ENCODE data around the gene FDXACB1. TPM values are rescaled to one million over a fixed set of nuclear protein-coding genes. Genes with fewer than 3 reads are reported as not detected.

The FDXACB1 gene
- total RNA-seq, 1 experiment from 2014 or later: 2.8 TPM

DNA sequence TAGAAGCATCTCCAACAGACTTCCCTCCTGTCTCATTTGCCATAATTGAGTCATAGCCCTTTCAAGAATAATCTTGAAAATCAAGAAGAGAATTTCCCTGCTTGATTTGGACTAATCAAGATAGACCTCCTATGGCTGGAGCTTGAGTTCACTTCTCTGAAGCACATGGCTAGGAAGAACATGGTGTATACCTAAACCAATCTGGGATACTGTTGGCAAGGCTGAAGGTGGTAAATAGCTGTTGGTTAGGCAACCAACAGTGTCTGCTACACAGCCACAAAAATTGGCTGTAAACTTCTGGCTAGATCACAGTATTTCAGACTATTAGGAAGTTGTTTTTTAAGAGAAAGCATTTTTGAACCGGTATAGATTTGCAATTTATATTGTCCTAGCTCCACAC lies 27.7 kb upstream of the FDXACB1 start:
- Histone ChIP-seq H3K23me2 (ENCODE audit: insufficient read length, low read depth, low read length, poor library complexity, severe bottlenecking) (no peaks in the 10 kb centered on the region), H3K4me1 (ENCODE audit: insufficient read depth, low read length) (no peaks in the 10 kb centered on the region), H2BK20ac (ENCODE audit: low read depth, low read length, poor library complexity, severe bottlenecking) (no peak overlapping the region), H3T11ph (ENCODE audit: low read length) (no peak overlapping the region), H3K18ac (ENCODE audit: insufficient read length, low read depth, low read length) (no peak overlapping the region), H4K8ac (replicated peaks; ENCODE audit: insufficient read length, low read depth, low read length) (no peak overlapping the region), H3K27ac (ENCODE audit: insufficient read length, low read depth, low read length) (no peak overlapping the region), H2BK120ac (ENCODE audit: low read depth, low read length, poor library complexity, severe bottlenecking) (no peak overlapping the region), H2BK15ac (ENCODE audit: low read depth, low read length) (no peak overlapping the region), H3K79me1 (ENCODE audit: insufficient read depth, low read depth, low read length, poor library complexity, severe bottlenecking) (no peaks in the 10 kb centered on the region), H2BK12ac (ENCODE audit: insufficient read length, low read depth, low read length) (no peak overlapping the region), H3K27me3 (ENCODE audit: insufficient read depth, low read length) (no peaks in the 10 kb centered on the region), H3K9me3 (ENCODE audit: control insufficient read depth, low read depth, low read length) (no peaks in the 10 kb centered on the region), H3K4ac (ENCODE audit: low read depth, low read length) (no peak overlapping the region), H2AK5ac (ENCODE audit: insufficient read length, low read length) (no peak overlapping the region), H2BK5ac (ENCODE audit: insufficient read length, low read length) (no peak overlapping the region), H3K23ac (ENCODE audit: insufficient read length, low read depth, low read length) (no peak overlapping the region), H4K5ac (ENCODE audit: insufficient read length, low read depth, low read length) (no peak overlapping the region), H2AFZ (ENCODE audit: low read length) (no peak overlapping the region), H3K14ac (ENCODE audit: insufficient read depth, low read length) (no peak overlapping the region), H3K9ac (ENCODE audit: extremely low read depth, insufficient read length, low read length) (no peak overlapping the region), H3K4me2 (ENCODE audit: insufficient read depth, insufficient read length, low read length) (no peak overlapping the region), H4K91ac (ENCODE audit: insufficient read length, low read depth, low read length) (no peak overlapping the region), H4K20me1 (ENCODE audit: control insufficient read depth, insufficient read depth, insufficient read length) (no peaks in the 10 kb centered on the region), H3K56ac (ENCODE audit: insufficient read length, low read depth, low read length) (no peak overlapping the region), H3K79me2 (ENCODE audit: insufficient read depth, low read length) (no peaks in the 10 kb centered on the region)
- Mint-ChIP-seq H3K4me3 (no peak overlapping the region), H3K27me3 (ENCODE audit: low read depth) (no peaks in the 10 kb centered on the region), H3K27ac (no peak overlapping the region), H3K36me3 (ENCODE audit: insufficient read depth in 1 of 3, low read depth in 3 of 3) (no peaks in the 10 kb centered on the region; a peak in 1 of 7 replicates), H3K9me3 (0 out of 5 replicates have a peak, but pooled peaks cover 0 to 2% of the 10 kb centered on the region in 2 experiments), H3K4me1 (peaks cover 9 to 15% of the 10 kb centered on the region in 2 experiments)
- no peak for DNase-seq
- TF ChIP-seq, protein P1, sequence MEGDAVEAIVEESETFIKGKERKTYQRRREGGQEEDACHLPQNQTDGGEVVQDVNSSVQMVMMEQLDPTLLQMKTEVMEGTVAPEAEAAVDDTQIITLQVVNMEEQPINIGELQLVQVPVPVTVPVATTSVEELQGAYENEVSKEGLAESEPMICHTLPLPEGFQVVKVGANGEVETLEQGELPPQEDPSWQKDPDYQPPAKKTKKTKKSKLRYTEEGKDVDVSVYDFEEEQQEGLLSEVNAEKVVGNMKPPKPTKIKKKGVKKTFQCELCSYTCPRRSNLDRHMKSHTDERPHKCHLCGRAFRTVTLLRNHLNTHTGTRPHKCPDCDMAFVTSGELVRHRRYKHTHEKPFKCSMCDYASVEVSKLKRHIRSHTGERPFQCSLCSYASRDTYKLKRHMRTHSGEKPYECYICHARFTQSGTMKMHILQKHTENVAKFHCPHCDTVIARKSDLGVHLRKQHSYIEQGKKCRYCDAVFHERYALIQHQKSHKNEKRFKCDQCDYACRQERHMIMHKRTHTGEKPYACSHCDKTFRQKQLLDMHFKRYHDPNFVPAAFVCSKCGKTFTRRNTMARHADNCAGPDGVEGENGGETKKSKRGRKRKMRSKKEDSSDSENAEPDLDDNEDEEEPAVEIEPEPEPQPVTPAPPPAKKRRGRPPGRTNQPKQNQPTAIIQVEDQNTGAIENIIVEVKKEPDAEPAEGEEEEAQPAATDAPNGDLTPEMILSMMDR (conservative IDR thresholded peaks at IDR 0.05): no peak
- no CpG with 5 or more reads among the region's 1 CpG for WGBS (ENCODE audit: extremely low coverage, insufficient read length, low lambda C conversion rate)
